CD4-positive, alpha-beta T cell treated with Interleukin-6 for 4 hours (primary cell): Measurements from ENCODE around the gene IDI2.
"Not testable (repeated sequence)": the region's sequence is repeated elsewhere in the genome, so short reads cannot be mapped to it uniquely, and the experiment has no call there.

ENCODE experiments used
- DNase-seq: peaks from one replicate; pipeline ENCODE4 v3.0.0-alpha.2; 2020; ENCODE audit warnings: mixed read lengths

Gene IDI2

GRCh38 chr10:1045415-1045814 is 19.8 kb upstream of the IDI2 start:
- DNase-seq: no peak

DNA sequence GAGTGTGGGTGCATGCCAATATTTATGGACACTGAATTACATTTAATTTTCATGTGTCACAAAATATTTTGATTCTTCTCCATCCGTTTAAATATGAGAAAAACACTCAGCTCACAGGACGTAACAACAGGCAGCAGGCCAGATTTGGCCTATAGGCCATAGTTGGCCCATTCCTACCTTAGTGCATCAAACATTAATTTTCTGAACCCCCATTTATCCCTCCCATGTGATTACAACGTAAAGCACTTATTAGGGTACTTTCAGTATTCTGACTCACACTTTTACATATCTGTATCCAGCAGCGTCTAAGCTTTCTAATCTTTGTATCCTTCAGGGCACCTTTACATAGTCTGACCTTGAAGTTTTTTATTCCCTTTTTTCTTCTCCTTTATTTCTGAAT is 19.3 kb upstream of the IDI2 start:
- no peak for DNase-seq

- DNase-seq: no peak
Measured at GRCh38 chr10:1044146-1044545, 18.5 kb upstream of the IDI2 start.

GRCh38 chr10:1043532-1043995 is 17.9 kb upstream of the IDI2 start:
- DNase-seq: peak; percentile 17

GRCh38 chr10:1041514-1041913 is 15.9 kb upstream of the IDI2 start:
- DNase-seq: no peak

DNA sequence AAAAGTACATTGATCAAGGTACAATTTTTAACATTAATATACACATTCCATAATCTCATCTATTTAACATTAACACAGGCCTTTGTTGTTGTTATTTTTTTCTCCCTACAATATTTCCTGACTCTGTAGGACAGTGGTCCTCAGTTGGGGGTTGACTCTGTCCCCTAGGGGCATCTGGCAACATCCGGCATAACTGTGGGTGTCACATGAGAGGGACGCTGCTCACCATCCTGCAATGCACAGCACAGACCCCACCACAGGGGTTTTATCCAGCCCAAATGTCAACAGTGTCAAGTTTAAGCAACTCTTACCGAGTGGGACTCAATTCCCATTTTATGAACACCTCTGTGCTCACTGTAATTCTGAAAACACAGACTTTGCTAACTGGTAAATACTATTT is 14.5 kb upstream of the IDI2 start:
- DNase-seq: no peak

DNA sequence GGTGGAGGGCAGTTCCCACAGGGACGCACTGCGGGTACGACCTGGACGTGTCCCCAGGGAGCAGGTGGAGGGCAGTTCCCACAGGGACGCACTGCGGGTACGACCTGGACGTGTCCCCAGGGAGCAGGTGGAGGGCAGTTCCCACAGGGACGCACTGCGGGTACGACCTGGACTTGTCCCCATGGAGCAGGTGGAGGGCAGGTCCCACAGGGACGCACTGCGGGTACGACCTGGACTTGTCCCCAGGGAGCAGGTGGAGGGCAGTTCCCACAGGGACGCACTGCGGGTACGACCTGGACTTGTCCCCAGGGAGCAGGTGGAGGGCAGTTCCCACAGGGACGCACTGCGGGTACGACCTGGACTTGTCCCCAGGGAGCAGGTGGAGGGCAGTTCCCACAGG is 13.1 kb upstream of the IDI2 start:
- not testable (repeated sequence) for DNase-seq

- DNase-seq: no peak
Measured at GRCh38 chr10:1037098-1037497, 11.4 kb upstream of the IDI2 start.

- DNase-seq: peak; percentile 6
Measured at GRCh38 chr10:1036341-1036791, 10.7 kb upstream of the IDI2 start.

DNA sequence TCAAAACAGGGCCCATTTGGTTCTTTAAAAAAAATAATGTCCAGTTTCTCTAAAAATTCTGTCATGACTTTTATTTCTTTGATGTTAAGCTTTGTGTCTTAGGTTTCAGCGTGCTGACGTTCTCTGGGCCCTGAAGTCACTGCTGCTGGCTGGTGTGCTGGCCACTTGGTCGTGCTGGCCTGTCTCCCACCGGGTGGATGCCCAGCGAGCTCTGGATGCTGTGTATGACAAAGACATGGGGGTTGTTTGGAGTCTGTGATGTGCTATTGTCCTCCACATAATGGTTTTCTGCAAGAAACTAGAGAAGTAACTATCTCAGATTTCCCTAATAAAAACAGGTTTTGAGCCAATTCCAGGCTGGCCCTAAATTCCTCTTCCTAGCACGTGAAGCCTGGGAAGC is 9.5 kb upstream of the IDI2 start:
- no peak for DNase-seq

- no peak for DNase-seq
Measured at GRCh38 chr10:1034758-1035157, 9.1 kb upstream of the IDI2 start.

DNA sequence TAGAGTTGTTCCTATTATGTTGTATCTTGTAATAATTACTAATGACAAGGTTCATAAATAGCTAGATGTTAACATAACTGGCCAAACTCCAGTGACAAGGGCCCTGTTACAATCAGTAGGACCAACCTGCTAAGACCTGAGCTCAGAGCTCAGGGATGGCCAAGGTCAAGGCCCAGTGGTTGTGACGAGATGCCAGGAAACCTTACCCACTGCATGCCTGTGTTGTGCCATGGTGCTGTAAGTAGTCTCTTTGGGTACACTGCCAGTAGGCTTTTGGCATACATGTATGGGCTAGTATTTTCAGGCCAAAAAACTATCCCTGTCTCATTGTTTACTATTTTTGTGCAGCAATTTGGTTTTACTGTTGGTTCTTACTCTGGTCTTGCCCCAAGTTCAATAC is 7.9 kb upstream of the IDI2 start:
- DNase-seq: no peak

GRCh38 chr10:1029838-1030237 is 4.2 kb upstream of the IDI2 start:
- no peak for DNase-seq

DNA sequence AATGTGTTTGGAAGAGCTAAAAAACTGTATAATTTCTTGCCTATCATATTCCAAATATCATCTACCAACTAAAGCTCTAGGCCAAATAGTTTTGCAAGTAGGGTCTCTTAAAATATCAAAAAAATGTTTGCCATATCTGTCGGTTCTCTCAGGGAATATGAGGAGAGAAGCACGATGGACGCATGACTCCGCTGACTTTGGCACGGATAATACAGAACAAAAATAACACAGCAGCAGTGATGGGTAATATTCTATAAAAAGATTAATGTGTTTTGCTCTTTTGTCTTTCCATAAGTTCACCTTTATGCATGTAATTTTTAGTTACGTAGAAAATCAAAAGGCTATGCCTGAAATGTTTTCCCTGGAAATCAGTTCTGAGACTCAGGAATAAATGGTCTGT is 919 bp upstream of the IDI2 start:
- DNase-seq: no peak

GRCh38 chr10:1024103-1024502 is 1.6 kb downstream of the IDI2 start:
- no peak for DNase-seq

DNA sequence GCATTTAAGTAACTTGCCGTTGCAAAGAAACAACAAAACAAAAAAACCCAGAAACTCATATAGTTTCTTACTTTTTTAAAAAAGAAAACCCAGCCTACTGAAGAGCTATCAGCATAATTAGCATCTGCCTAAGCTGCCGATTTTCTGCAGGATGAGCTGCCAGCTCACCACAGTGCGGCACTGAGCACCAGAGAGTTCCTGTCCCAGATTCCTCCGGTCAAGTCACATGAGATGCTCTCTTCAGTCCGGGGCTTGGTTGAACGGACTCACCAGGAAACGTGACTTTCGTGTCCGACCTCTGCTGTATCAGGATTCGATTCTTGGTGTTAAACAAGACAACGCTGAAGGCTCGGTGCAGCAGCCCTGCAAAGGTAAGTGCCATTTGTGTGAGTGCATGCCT is 3.2 kb downstream of the IDI2 start:
- DNase-seq: no peak

DNA sequence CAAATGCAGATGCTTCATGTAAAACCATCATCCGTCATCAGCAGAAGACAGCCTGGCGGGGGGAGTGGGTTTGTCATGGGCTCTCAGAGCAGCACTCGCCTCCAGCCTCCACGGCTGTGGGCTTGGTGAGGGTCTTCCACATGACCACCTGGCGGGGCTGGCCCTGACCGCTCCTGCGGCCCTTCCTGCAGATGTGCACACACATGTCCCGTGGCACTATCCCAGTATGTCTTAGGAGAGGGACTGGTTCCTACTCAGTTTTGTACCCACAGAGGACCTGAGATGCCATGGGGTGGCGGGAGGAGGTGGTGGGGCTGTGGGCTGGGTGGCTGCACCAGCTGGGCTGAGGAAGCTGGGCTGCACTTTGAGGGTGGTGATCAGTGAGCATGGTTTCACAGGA is 4.7 kb downstream of the IDI2 start:
- no peak for DNase-seq

DNA sequence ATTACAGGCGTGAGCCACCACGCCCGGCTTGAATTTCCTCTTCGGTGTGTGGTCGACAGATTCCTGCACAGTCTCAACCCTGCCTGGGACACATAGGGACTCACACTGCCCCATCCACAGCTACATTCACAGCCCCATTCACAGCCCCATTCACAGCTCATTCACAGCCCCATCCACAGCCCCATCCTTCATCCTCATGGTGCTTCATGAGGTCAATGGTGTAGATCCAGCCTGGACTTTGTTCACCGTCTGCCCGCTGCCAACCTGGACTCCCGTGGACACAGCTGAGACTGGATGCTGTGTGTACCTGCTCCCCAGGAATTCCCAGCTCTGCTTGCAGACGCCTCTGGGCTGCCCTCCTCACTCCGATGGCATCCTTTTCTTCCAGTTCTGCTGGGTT is 5.2 kb downstream of the IDI2 start:
- DNase-seq: no peak

DNA sequence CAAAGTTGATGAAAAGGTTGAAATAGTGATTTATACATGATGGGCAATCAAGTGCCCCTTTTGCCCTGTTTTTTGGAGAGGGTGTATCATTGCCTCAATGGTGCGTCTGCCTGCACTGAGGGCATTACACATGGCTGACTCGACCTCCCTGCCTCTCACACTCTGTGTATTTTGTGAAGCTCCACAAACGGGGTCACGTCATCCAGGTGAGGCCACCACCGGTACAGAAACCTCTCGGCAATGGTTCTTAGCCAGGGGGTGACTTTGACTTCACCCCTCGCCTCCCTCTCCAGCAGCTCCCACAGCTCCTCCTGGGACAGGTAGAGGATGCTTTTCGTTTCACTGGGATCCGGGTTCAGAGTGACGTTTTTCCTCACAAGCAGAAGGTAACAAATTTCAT is 6.3 kb downstream of the IDI2 start:
- no peak for DNase-seq

- no peak for DNase-seq
Measured at GRCh38 chr10:1015688-1016087, 10.0 kb downstream of the IDI2 start.

DNA sequence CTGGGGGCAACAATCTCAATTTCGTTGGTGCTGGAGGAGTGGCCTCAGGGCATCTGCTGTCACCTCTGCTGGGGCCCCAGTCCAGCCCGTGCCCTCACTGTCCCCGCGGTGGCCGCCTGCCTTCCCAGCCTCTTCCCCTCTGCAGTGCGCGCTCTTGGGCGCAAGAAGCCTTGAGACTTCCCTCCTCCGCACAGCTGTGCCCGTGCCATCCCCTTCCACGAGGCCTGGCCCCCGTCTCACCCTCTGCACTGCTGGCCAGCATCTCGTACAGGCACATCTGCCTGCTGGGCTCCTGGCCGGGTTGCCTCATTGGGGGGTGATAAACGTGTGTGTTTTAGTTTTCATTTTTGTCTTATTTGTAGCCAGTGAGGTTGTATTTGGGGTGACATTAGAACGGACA is 14.0 kb downstream of the IDI2 start:
- DNase-seq: no peak

GRCh38 chr10:1010703-1011102 is 15.0 kb downstream of the IDI2 start:
- DNase-seq: no peak

- not testable (repeated sequence) for DNase-seq
Measured at GRCh38 chr10:1009947-1010346, 15.7 kb downstream of the IDI2 start.

DNA sequence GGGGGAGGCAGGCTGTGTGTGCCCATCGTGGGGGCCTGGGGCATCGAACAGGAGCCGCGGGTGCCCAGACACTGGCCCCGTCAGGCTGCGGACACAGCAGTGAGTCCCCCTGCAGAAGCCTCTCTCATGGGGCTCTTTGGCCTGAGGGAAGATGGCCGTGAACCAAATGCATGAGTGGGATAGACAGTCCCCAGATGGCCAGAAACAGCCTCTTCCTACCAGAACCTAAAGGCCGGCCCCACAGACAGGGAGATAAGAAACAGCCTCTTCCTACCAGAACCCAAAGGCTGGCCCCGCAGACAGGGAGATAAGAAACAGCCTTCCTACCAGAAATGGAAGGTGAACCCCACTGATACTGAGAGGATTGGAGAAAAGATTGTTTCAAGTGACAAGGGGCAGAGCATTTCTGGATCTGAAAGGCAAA is 16.6 kb downstream of the IDI2 start:
- DNase-seq: no peak

DNA sequence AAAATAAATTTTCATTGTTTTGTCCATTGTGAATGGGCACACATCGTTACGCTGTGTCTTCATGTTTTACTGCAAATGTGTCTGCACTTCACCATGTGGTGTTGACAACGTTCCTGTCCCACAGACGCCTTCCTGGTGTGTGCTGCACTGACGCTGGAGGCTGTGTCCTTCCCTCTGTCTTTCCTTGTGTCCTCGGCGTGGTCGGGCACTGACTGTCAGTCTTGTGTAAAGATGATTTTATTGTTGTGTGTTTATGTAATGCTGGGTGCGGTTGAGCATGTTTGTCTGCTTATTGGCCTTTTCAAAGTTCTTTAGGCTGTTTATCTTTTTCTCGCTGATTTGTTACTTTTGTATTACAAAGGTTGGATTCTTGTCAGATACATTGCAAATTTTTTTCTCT is 18.1 kb downstream of the IDI2 start:
- DNase-seq: no peak

GRCh38 chr10:1006573-1006972 is 19.1 kb downstream of the IDI2 start:
- no peak for DNase-seq
